PC-3 (cell line): ENCODE data around the gene RRM1.

Experiments
- EZH2phosphoT487 ChIP-seq: fragments of 300-600 bp; sonication (generic); IDR thresholded peaks from 2 replicates; pipeline ENCODE4 v1.6.1; 2018; ENCODE audit warnings: mild to moderate bottlenecking, antibody characterized with exemption, low read length, borderline replicate concordance
- TF ChIP-seq, protein P1 (sequence below): fragments of 300-600 bp; sonication (generic); conservative IDR thresholded peaks from 2 replicates; pipeline ENCODE4 v1.5.1; 2017; ENCODE audit warnings: antibody characterized with exemption, low read depth, mild to moderate bottlenecking, low read length

DNA sequence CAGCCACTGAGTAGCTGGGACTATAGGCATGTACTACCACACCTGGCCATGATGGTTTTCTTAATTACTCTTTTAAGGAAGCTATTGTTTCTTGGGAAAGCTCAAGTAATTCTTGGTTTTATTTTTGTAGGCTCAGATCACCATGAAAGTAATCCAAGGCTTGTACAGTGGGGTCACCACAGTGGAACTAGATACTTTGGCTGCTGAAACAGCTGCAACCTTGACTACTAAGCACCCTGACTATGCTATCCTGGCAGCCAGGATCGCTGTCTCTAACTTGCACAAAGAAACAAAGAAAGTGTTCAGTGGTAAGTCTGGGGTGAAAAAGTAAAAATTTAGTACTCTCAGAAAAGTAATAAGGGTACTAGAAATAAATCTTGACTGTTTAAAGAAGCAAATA is 11.3 kb downstream of the RRM1 start:
- TF ChIP-seq, protein P1, sequence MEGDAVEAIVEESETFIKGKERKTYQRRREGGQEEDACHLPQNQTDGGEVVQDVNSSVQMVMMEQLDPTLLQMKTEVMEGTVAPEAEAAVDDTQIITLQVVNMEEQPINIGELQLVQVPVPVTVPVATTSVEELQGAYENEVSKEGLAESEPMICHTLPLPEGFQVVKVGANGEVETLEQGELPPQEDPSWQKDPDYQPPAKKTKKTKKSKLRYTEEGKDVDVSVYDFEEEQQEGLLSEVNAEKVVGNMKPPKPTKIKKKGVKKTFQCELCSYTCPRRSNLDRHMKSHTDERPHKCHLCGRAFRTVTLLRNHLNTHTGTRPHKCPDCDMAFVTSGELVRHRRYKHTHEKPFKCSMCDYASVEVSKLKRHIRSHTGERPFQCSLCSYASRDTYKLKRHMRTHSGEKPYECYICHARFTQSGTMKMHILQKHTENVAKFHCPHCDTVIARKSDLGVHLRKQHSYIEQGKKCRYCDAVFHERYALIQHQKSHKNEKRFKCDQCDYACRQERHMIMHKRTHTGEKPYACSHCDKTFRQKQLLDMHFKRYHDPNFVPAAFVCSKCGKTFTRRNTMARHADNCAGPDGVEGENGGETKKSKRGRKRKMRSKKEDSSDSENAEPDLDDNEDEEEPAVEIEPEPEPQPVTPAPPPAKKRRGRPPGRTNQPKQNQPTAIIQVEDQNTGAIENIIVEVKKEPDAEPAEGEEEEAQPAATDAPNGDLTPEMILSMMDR = no peak
- TF ChIP-seq EZH2phosphoT487 = no peak
